Esophagus mucosa (tissue), 1 donor: ENCODE data around the gene ARCN1. TPM values are rescaled to one million over a fixed set of nuclear protein-coding genes. Genes with fewer than 3 reads are reported as not detected.

Experiments
- ATAC-seq: fragments of 200-7000 bp; cut with Tn5 transposase; one replicate; pipeline ENCODE4 v1.9.1; 2020
- total RNA-seq: library from RNA; stranded (reverse); gene quantifications from one replicate; pipeline ENCODE4 v1.2.4, GENCODE V29; 2023
- donor health status: DM: yes; HTN: yes; CAD: no.

ARCN1 gene
- total RNA-seq, 1 donor from 2014 or later: 71.7 TPM

DNA sequence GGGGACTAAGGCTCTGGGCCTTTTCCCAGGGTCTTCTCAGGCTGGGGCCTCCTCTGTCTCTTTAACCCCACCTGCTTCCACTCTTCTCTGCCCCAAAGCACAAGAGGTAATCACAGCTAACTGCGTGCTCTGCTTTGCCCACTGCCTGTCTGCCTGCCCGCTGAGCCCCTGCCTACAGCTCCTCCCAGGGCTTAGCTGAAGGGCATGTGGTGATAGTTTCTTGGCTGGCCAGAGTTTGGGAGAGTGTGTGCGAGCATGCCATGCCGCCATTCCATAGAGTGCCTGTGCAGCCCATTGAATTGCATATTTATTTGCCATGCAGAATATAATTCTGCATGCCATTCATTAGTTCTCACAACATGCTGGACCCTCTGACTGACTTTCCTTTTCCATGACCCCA, 67.7 kb downstream of the ARCN1 start:
- ATAC-seq: no peak

GRCh38 chr11:118640332-118641154, 68.3 kb downstream of the ARCN1 start:
- no peak for ATAC-seq

DNA sequence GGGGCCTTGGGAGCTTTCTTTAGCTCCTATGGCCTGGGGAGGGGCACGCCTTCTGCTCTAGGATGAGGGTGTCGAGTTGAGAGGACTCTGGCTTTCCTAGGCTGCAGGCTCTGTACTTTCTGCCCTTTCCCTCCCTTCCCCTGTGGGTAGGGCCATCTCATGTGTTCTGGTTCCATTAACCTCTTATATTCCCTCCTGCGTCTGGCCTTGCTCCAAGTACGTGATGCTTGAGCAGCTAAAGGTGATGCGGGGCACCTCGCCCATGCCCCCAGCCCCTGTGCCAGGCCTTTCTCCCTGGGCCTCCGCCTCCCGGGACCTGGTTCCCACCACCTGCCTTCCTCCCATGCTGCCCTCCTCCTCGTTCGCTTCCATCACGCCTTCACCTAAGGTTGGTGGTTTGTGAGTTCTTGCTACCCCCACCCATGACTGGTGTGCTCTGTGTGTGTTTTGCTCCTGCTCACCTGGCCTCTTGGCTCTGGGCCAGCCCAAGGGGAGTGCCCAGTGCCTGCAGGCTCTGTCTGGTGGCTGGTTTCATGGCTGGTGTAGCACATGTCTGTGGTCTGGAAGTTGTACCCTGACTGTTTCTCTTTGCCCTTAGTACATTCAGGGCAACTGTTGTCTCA, 69.3 kb downstream of the ARCN1 start:
- no peak for ATAC-seq

- no peak for ATAC-seq
Measured at GRCh38 chr11:118643142-118643994, 71.2 kb downstream of the ARCN1 start.

DNA sequence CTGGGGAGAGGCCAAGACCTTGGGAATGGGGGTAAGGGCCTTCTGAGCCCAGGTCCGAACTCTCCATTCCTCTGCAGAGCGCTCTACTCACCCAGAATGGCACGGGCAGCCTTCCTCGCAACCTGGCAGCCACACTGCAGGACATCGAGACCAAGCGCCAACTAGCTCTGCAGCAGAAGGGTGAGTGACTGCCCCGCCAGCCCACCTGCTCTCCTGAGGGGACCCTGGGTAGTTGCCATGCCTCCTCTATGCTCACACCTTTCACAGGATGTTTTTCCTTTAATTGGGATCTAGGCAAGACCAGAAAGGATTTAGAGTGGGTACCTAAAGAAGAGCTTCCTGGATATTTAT, 71.8 kb downstream of the ARCN1 start:
- ATAC-seq: no peak

- no peak for ATAC-seq
Measured at GRCh38 chr11:118644496-118644895, 72.3 kb downstream of the ARCN1 start.

DNA sequence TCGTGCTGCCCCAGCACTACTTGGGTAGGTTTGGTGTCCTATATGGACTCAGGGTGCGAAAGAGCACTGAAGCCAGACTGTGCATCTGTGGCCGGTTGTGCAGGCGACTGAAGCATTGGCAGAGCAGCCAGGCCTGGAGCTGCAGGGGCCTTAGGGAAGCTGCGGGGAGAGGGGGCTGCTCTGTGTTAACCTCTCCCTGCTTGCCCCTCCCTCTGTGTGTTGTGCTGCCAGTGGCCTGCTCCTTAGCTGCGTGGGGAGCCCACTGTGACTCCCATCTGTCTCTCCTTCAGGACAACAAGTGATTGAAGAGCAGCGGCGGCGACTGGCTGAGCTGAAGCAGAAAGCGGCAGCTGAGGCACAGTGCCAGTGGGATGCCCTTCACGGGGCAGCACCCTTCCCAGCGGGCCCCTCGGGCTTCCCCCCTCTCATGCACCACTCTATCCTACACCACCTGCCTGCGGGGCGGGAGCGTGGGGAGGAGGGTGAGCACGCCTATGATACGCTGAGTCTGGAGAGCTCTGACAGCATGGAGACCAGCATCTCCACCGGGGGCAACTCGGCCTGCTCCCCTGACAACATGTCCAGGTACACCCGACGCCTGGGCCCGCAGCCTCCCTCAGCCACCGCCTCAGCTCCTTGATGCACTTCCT, 73.0 kb downstream of the ARCN1 start:
- ATAC-seq: no peak

DNA sequence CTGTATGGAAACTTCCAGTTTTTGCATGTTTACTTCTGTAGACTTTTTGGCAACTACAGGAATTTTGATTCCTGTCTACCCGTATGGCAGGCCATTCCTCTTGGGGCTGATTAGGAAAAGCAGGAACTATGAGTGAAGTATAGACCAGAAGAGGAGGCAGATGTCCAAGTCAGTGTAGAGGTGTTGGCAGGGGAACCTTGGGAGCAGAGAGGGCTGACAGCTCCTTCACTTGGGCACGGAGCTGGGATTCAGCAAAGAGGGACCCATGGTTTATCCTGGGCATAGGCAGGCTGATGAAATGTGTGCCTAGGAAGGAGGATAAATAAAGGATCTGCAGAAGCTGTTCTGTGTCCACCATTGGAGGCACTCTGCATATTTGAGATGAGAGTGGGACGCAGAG, 74.2 kb downstream of the ARCN1 start:
- no peak for ATAC-seq

DNA sequence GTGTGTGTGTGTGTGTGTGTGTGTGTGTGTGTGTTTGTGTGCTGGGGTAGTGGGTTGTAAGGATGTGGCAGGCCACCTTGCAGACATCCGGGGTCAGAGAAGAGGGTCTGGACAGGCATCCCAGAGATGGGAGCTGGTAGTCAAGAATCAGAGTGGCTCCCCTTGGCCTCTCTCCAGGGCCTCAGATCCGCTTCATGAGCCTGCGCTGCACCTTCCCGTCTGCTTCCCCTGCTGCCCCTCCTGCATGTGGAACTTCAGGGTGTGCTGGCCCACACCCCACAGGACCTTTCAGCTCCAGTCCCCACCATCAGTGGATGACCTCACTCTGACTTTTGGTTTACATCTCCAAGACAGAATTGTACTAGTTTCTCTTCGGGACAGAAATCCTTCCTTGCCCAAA, 76.1 kb downstream of the ARCN1 start:
- no peak for ATAC-seq

GRCh38 chr11:118649941-118650340, 77.7 kb downstream of the ARCN1 start:
- ATAC-seq: peak; percentile 70

DNA sequence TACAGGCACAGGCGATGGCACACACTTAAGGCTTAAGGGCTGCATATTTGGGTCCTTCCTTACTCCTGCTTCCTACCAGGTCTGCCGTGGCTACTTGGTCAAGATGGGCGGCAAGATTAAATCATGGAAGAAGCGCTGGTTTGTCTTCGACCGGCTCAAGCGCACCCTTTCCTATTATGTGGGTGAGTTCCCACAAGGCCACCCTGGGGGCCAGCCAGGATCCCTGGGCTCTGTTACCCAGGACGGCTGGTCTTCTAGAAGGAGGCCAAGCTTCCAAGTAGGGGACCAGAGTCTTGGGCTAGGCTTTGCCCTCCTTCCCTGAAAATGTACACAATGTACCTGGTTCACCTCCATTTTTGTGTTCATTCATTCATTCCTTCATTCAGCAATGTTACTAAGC, 78.2 kb downstream of the ARCN1 start:
- ATAC-seq: no peak

GRCh38 chr11:118651820-118652219, 79.6 kb downstream of the ARCN1 start:
- no peak for ATAC-seq

Other genes starting within 250 kb of the ARCN1 start
- 4.0 TPM for gene CD3D, start 229.7 kb upstream of the ARCN1 start, total RNA-seq
- 0.76 TPM for gene CD3G, start 228.1 kb upstream of the ARCN1 start, total RNA-seq
- 23.6 TPM for gene UBE4A, start 212.8 kb upstream of the ARCN1 start, total RNA-seq
- gene ATP5MG, start 170.8 kb upstream of the ARCN1 start, total RNA-seq: 186 TPM
- 25.6 TPM for gene KMT2A, start 135.9 kb upstream of the ARCN1 start, total RNA-seq
- not detected for gene TTC36, start 44.9 kb upstream of the ARCN1 start, total RNA-seq
- 8.3 TPM for gene TMEM25, start 41.2 kb upstream of the ARCN1 start, total RNA-seq
- gene IFT46, start 6.5 kb upstream of the ARCN1 start, total RNA-seq: 14.6 TPM
- 9.3 TPM for gene PHLDB1, start 35.2 kb downstream of the ARCN1 start, total RNA-seq
- 0.68 TPM for gene TREH, start 107.2 kb downstream of the ARCN1 start, total RNA-seq
- 65.8 TPM for gene DDX6, start 218.8 kb downstream of the ARCN1 start, total RNA-seq